NCI-H510A (cell line): Measurements from ENCODE around the gene FADS1.

Experiments
- DNase-seq: peaks from one replicate; lab custom pipeline; 2025; lab: John Stamatoyannopoulos, UW

The FADS1 gene

GRCh38 chr11:61760946-61761345, 55.9 kb downstream of the FADS1 start:
- DNase-seq = no peak

GRCh38 chr11:61757213-61757862, 59.5 kb downstream of the FADS1 start:
- no peak for DNase-seq

- no peak for DNase-seq
Measured at GRCh38 chr11:61756452-61757212, 60.2 kb downstream of the FADS1 start.

- DNase-seq = no peak
Measured at GRCh38 chr11:61756147-61756451, 60.7 kb downstream of the FADS1 start.

GRCh38 chr11:61754534-61755482, 62.0 kb downstream of the FADS1 start:
- no peak for DNase-seq

- no peak for DNase-seq
Measured at GRCh38 chr11:61753672-61754071, 63.1 kb downstream of the FADS1 start.

- DNase-seq = no peak
Measured at GRCh38 chr11:61752925-61753521, 63.8 kb downstream of the FADS1 start.

- DNase-seq = peak; percentile 33
Measured at GRCh38 chr11:61752117-61752924, 64.5 kb downstream of the FADS1 start, which contains the start of gene MYRF. TSS of gene MYRF (plus strand) at chr11:61752636. CDS start at chr11:61752745, 109 bp downstream.

GRCh38 chr11:61751384-61751783, 65.4 kb downstream of the FADS1 start:
- DNase-seq = no peak

GRCh38 chr11:61750631-61751273, 66.1 kb downstream of the FADS1 start:
- DNase-seq = no peak
